ENCODE results near the gene ARHGAP27. TPM values are rescaled to one million over a fixed set of nuclear protein-coding genes. Genes with fewer than 3 reads are reported as not detected.

Gene ARHGAP27
- total RNA-seq, 1 donor from 2014 or later = 1.2 TPM

Other genes starting within 250 kb of the ARHGAP27 start
- 4.1 TPM for gene FMNL1, start 211.0 kb downstream of the ARHGAP27 start, total RNA-seq
- not detected for gene SPATA32, start 170.8 kb downstream of the ARHGAP27 start, total RNA-seq
- 0.82 TPM for gene MAP3K14, start 115.8 kb downstream of the ARHGAP27 start, total RNA-seq
- gene PLEKHM1, start 57.9 kb upstream of the ARHGAP27 start, total RNA-seq = 13.9 TPM

Data from frontal cortex (tissue), 1 donor.